Measurements from ENCODE around the gene PREB. TPM values are rescaled to one million over a fixed set of nuclear protein-coding genes. Genes with fewer than 3 reads are reported as not detected.
A peak's percentile ranks its signal among the peaks of the same experiment; 100 is the strongest.

The PREB gene
- total and polyA plus RNA-seq, 2 donors from 2014 or later, result 46.1 to 66.7 TPM

DNA sequence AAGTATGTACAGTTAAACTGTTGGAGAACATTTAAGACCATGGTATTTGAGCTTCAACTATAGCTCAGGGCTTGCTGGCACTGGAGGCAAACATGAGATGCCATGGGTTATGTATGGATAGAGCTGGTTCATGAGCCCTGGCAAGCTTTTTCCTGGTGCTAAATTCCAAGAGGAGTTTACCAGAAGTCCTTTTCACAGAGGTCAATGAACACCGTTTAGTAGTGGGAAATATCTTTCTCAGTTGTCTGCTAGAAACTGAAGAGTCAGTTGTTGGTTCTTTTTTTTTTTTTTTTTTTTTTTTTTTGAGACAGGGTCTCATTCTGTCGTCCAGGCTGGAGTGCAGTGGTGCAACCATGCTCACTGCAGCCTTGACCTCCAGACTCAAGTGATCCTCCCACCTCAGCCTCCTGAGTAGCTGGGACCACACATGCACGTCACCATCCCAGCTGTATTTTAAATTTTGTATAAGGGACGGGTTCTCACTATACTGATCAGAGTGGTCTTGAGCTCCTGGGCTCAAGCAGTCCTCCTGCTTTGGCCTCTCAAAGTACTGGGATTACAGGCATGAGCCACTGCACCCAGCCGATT, 46.5 kb downstream of the PREB start:
- intact Hi-C loops (cut with DNase I), result no loop called here
- DNase-seq (peak in 2 of 5 donors; percentile 23 to 29), FAIRE-seq (no peak)
- no peaks in the 10 kb centered on the region for H3K27me3 ChIP-seq (ENCODE audit: control insufficient read depth, insufficient read depth, low read length)
- H3K9ac ChIP-seq (ENCODE audit: low read length in 3 of 3), result peak overlapping the region in 1 of 3 donors; percentile 13
- no peaks in the 10 kb centered on the region for H3K36me3 ChIP-seq (ENCODE audit: control insufficient read depth in 2 of 3, insufficient read depth in 3 of 3, low read length in 3 of 3)
- H3K9me3 ChIP-seq (ENCODE audit: control insufficient read depth in 2 of 3, insufficient read depth in 1 of 3, low read length in 3 of 3), result no peaks in the 10 kb centered on the region
- no peak overlapping the region for H3K27ac ChIP-seq (ENCODE audit: low read depth in 2 of 2, low read length in 2 of 2)
- TF ChIP-seq, protein P1, sequence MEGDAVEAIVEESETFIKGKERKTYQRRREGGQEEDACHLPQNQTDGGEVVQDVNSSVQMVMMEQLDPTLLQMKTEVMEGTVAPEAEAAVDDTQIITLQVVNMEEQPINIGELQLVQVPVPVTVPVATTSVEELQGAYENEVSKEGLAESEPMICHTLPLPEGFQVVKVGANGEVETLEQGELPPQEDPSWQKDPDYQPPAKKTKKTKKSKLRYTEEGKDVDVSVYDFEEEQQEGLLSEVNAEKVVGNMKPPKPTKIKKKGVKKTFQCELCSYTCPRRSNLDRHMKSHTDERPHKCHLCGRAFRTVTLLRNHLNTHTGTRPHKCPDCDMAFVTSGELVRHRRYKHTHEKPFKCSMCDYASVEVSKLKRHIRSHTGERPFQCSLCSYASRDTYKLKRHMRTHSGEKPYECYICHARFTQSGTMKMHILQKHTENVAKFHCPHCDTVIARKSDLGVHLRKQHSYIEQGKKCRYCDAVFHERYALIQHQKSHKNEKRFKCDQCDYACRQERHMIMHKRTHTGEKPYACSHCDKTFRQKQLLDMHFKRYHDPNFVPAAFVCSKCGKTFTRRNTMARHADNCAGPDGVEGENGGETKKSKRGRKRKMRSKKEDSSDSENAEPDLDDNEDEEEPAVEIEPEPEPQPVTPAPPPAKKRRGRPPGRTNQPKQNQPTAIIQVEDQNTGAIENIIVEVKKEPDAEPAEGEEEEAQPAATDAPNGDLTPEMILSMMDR (IDR thresholded peaks at IDR 0.05; ENCODE audit: borderline replicate concordance, extremely low read depth, insufficient read depth), result no peak
- peaks cover 0 to 14% (median 5%) of the 10 kb centered on the region in 3 donors for H3K4me1 ChIP-seq (ENCODE audit: control insufficient read depth in 2 of 3, insufficient read depth in 2 of 3, low read depth in 1 of 3, low read length in 3 of 3)
- H3K4me3 ChIP-seq (ENCODE audit: low read length in 3 of 3), result peak overlapping the region; percentile 18 to 92 (median 55)

DNA sequence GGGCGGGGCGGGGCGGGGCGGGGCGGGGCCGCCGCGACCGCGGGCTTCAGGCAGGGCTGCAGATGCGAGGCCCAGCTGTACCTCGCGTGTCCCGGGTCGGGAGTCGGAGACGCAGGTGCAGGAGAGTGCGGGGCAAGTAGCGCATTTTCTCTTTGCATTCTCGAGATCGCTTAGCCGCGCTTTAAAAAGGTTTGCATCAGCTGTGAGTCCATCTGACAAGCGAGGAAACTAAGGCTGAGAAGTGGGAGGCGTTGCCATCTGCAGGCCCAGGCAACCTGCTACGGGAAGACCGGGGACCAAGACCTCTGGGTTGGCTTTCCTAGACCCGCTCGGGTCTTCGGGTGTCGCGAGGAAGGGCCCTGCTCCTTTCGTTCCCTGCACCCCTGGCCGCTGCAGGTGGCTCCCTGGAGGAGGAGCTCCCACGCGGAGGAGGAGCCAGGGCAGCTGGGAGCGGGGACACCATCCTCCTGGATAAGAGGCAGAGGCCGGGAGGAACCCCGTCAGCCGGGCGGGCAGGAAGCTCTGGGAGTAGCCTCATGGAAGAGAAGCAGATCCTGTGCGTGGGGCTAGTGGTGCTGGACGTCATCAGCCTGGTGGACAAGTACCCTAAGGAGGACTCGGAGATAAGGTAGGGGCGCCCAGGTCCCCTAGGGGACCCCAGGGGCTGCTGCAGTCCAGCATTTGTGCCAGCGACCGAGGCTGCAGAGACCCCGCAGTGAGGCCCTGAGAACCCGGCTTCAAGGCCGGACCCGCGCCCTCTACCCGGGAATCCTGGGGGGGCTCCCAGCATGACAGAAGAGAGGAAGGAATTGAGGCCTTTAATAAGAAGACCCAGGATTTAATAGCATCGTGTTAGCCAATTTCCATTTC, 47.5 kb downstream of the PREB start, which contains the start of gene KHK:
Gene KHK, plus strand, starts transcription at position 49 of the 870 bp plus-strand sequence. Its CDS starts 488 bp downstream, at position 537.
- Histone ChIP-seq H3K27me3 (ENCODE audit: control insufficient read depth, insufficient read depth, low read length) (no peaks in the 10 kb centered on the region), H3K36me3 (ENCODE audit: control insufficient read depth in 2 of 3, insufficient read depth in 3 of 3, low read length in 3 of 3) (no peaks in the 10 kb centered on the region), H3K9ac (ENCODE audit: low read length in 3 of 3) (peak within 1 kb of the TSS; percentile 8 to 42 (median 34)), H3K4me3 (ENCODE audit: low read length in 3 of 3) (peak within 1 kb of the TSS; percentile 58 to 92 (median 68)), H3K27ac (ENCODE audit: low read depth in 2 of 2, low read length in 2 of 2) (peak within 1 kb of the TSS; percentile 67 to 85), H3K9me3 (ENCODE audit: control insufficient read depth in 2 of 3, insufficient read depth in 1 of 3, low read length in 3 of 3) (no peaks in the 10 kb centered on the region), H3K4me1 (ENCODE audit: control insufficient read depth in 2 of 3, insufficient read depth in 2 of 3, low read depth in 1 of 3, low read length in 3 of 3) (peaks cover 0 to 7% (median 5%) of the 10 kb centered on the region in 3 donors)
- DNase-seq (peak in 4 of 5 donors; percentile 51 to 89 (median 76)), FAIRE-seq (no peak)
- TF ChIP-seq, protein P1 (IDR thresholded peaks at IDR 0.05; ENCODE audit: borderline replicate concordance, extremely low read depth, insufficient read depth), result no peak
- intact Hi-C loops (cut with DNase I), result no loop called here

DNA sequence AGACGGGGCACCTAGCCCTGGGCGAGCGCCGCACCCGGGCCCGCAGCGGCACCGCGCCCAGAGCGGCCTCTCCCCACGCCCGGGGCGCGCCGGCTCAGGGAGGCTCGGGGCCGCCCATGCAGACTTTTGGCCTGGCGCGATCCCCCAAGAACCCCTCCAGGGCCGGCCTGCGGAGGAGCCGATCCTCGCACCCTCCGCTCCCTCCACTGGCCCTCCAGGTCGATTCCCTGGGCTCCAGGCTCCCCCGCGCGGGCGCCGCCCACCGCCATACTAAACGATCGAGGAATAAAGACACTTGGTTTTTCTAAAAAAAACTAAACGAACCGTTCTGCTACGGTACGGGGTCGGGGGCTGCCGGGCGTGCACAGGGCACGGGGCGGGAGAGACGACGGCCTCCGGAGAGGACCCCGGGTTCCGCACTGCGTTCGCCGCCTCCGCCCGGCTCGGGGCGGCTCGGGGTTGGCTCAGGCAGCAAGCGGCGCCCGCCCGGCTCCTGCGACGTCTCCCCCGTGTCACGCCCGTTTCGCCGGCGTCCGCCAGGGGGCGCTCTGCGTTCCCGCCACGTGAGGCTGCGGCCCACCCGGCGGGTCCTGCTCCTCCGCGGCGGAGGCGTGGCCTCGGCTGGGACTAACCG, 48.2 kb downstream of the PREB start:
- H3K27ac ChIP-seq (ENCODE audit: low read depth in 2 of 2, low read length in 2 of 2), result peak overlapping the region; percentile 67 to 85
- DNase-seq, result peak; percentile 96 to 98 (median 97)
- peak overlapping the region in 2 of 3 donors; percentile 8 to 34 for H3K9ac ChIP-seq (ENCODE audit: low read length in 3 of 3)
- intact Hi-C loops (cut with DNase I), result no loop called here
- H3K4me3 ChIP-seq (ENCODE audit: low read length in 3 of 3), result peak overlapping the region in 2 of 3 donors; percentile 58 to 67
- no peak for FAIRE-seq
- H3K9me3 ChIP-seq (ENCODE audit: control insufficient read depth in 2 of 3, insufficient read depth in 1 of 3, low read length in 3 of 3), result no peaks in the 10 kb centered on the region
- TF ChIP-seq, protein P1 (IDR thresholded peaks at IDR 0.05; ENCODE audit: borderline replicate concordance, extremely low read depth, insufficient read depth), result peak; percentile 94
- peaks cover 0 to 13% (median 5%) of the 10 kb centered on the region in 3 donors for H3K4me1 ChIP-seq (ENCODE audit: control insufficient read depth in 2 of 3, insufficient read depth in 2 of 3, low read depth in 1 of 3, low read length in 3 of 3)
- H3K36me3 ChIP-seq (ENCODE audit: control insufficient read depth in 2 of 3, insufficient read depth in 3 of 3, low read length in 3 of 3), result no peaks in the 10 kb centered on the region
- H3K27me3 ChIP-seq (ENCODE audit: control insufficient read depth, insufficient read depth, low read length), result no peaks in the 10 kb centered on the region

Measured in kidney (tissue), 14 donors.